HG03066 (cell line): ENCODE measurements around the gene USP13.
"Not testable (repeated sequence)": the region's sequence is repeated elsewhere in the genome, so short reads cannot be mapped to it uniquely, and the experiment has no call there.

Experiments
- ATAC-seq: cut with Tn5 transposase; IDR thresholded peaks from one replicate; pipeline ENCODE4 v1.9.1; 2021; ENCODE audit warnings: low read depth; ENCODE audit not compliant: unreplicated experiment

The USP13 gene

GRCh38 chr3:179655236-179655635, 2.4 kb downstream of the USP13 start:
- ATAC-seq: no peak

- no peak for ATAC-seq
Measured at GRCh38 chr3:179658606-179659005, 5.8 kb downstream of the USP13 start.

GRCh38 chr3:179660872-179661271, 8.0 kb downstream of the USP13 start:
- no peak for ATAC-seq

- ATAC-seq: no peak
Measured at GRCh38 chr3:179661777-179662176, 8.9 kb downstream of the USP13 start.

- ATAC-seq: no peak
Measured at GRCh38 chr3:179663093-179663492, 10.3 kb downstream of the USP13 start.

- ATAC-seq: no peak
Measured at GRCh38 chr3:179666030-179666429, 13.2 kb downstream of the USP13 start.

GRCh38 chr3:179666436-179667035, 13.7 kb downstream of the USP13 start:
- ATAC-seq: no peak

- no peak for ATAC-seq
Measured at GRCh38 chr3:179668429-179668828, 15.6 kb downstream of the USP13 start.

GRCh38 chr3:179670311-179670710, 17.5 kb downstream of the USP13 start:
- no peak for ATAC-seq

- no peak for ATAC-seq
Measured at GRCh38 chr3:179671309-179671708, 18.5 kb downstream of the USP13 start.

- no peak for ATAC-seq
Measured at GRCh38 chr3:179671747-179672242, 19.0 kb downstream of the USP13 start.

GRCh38 chr3:179672918-179673317, 20.1 kb downstream of the USP13 start:
- no peak for ATAC-seq

- ATAC-seq: no peak
Measured at GRCh38 chr3:179673523-179673922, 20.7 kb downstream of the USP13 start.

- no peak for ATAC-seq
Measured at GRCh38 chr3:179676081-179676480, 23.2 kb downstream of the USP13 start.

GRCh38 chr3:179677884-179678283, 25.0 kb downstream of the USP13 start:
- no peak for ATAC-seq

- ATAC-seq: no peak
Measured at GRCh38 chr3:179681492-179682263, 28.8 kb downstream of the USP13 start.

GRCh38 chr3:179682426-179683080, 29.7 kb downstream of the USP13 start:
- no peak for ATAC-seq

GRCh38 chr3:179683286-179683685, 30.4 kb downstream of the USP13 start:
- ATAC-seq: not testable (repeated sequence)

GRCh38 chr3:179687967-179688535, 35.2 kb downstream of the USP13 start:
- ATAC-seq: no peak

- ATAC-seq: no peak
Measured at GRCh38 chr3:179688850-179689249, 36.0 kb downstream of the USP13 start.

GRCh38 chr3:179694731-179695130, 41.9 kb downstream of the USP13 start:
- no peak for ATAC-seq
